Osteoblast (primary cell): ENCODE data around the gene ZNF30. TPM values are rescaled to one million over a fixed set of nuclear protein-coding genes. Genes with fewer than 3 reads are reported as not detected.

ENCODE experiments used
- DNase-seq: peaks from one replicate; pipeline ENCODE4 v3.0.0; 2011; ENCODE audit warnings: low spot score, mixed read lengths; ENCODE audit not compliant: insufficient read length; ENCODE audit errors: missing footprints
- H2AFZ ChIP-seq: 2 replicates; pipeline ENCODE4 v1.6.0; 2011; ENCODE audit warnings: mild to moderate bottlenecking, low read length
- H3K27ac ChIP-seq: 2 replicates; pipeline ENCODE4 v1.5.1; 2011; ENCODE audit warnings: mild to moderate bottlenecking, low read depth, low read length, moderate library complexity
- H3K27me3 ChIP-seq: 2 replicates; pipeline ENCODE4 v1.6.0; 2012; ENCODE audit warnings: mild to moderate bottlenecking, control low read depth, inconsistent platforms, low read length, moderate library complexity; ENCODE audit not compliant: insufficient read depth
- H3K36me3 ChIP-seq: 2 replicates; pipeline ENCODE4 v1.5.1; 2011; ENCODE audit warnings: mild to moderate bottlenecking, low read length, control low read depth, moderate library complexity; ENCODE audit not compliant: insufficient read depth
- H3K4me1 ChIP-seq: 2 replicates; pipeline ENCODE4 v1.5.1; 2011; ENCODE audit warnings: mild to moderate bottlenecking, low read length, control low read depth, moderate library complexity; ENCODE audit not compliant: insufficient read depth
- H3K4me2 ChIP-seq: 2 replicates; pipeline ENCODE4 v1.6.0; 2011; ENCODE audit warnings: mild to moderate bottlenecking, low read length; ENCODE audit not compliant: insufficient read depth
- H3K4me3 ChIP-seq: fragments of 200-600 bp; sonication (generic); 3 replicates; pipeline ENCODE4 v1.5.1; 2012; ENCODE audit warnings: mild to moderate bottlenecking, low read length, inconsistent platforms; ENCODE audit not compliant: insufficient read depth
- H3K79me2 ChIP-seq: 2 replicates; pipeline ENCODE4 v1.6.0; 2012; ENCODE audit warnings: mild to moderate bottlenecking, low read length, control low read depth, inconsistent platforms; ENCODE audit not compliant: insufficient read depth
- H3K9me3 ChIP-seq: 2 replicates; pipeline ENCODE4 v1.5.1; 2011; ENCODE audit warnings: low read depth, low read length, control low read depth
- H4K20me1 ChIP-seq: 2 replicates; pipeline ENCODE4 v1.6.0; 2012; ENCODE audit warnings: mild to moderate bottlenecking, low read length, control low read depth; ENCODE audit not compliant: insufficient read depth
- CTCF ChIP-seq: IDR thresholded peaks from 2 replicates; pipeline ENCODE4 v1.5.1; 2011; ENCODE audit warnings: mild to moderate bottlenecking, low read depth, low read length, moderate library complexity; ENCODE audit errors: extremely low read depth
- total RNA-seq: library from RNA; depleted of rRNA; stranded (reverse); fragments of >200 nt; gene quantifications from 2 replicates; pipeline ENCODE4 v1.2.3, GENCODE V29; 2012

ZNF30 gene
- total RNA-seq, 1 donor = 4.3 TPM

- peaks cover 32% of the 10 kb centered on the region for H3K36me3 ChIP-seq
- H3K79me2 ChIP-seq = peaks cover 15% of the 10 kb centered on the region
- DNase-seq = no peak
- H2AFZ ChIP-seq = no peak overlapping the region
- peaks cover 8% of the 10 kb centered on the region for H3K4me1 ChIP-seq
- H3K4me2 ChIP-seq = no peak overlapping the region
- no peak overlapping the region for H3K27ac ChIP-seq
- peaks cover 30% of the 10 kb centered on the region for H3K9me3 ChIP-seq
- TF ChIP-seq CTCF = no peak
- peaks cover 5% of the 10 kb centered on the region for H4K20me1 ChIP-seq
- H3K27me3 ChIP-seq = no peaks in the 10 kb centered on the region
- H3K4me3 ChIP-seq = no peak overlapping the region
Measured at GRCh38 chr19:34960940-34961679, 34.4 kb downstream of the ZNF30 start.

DNA sequence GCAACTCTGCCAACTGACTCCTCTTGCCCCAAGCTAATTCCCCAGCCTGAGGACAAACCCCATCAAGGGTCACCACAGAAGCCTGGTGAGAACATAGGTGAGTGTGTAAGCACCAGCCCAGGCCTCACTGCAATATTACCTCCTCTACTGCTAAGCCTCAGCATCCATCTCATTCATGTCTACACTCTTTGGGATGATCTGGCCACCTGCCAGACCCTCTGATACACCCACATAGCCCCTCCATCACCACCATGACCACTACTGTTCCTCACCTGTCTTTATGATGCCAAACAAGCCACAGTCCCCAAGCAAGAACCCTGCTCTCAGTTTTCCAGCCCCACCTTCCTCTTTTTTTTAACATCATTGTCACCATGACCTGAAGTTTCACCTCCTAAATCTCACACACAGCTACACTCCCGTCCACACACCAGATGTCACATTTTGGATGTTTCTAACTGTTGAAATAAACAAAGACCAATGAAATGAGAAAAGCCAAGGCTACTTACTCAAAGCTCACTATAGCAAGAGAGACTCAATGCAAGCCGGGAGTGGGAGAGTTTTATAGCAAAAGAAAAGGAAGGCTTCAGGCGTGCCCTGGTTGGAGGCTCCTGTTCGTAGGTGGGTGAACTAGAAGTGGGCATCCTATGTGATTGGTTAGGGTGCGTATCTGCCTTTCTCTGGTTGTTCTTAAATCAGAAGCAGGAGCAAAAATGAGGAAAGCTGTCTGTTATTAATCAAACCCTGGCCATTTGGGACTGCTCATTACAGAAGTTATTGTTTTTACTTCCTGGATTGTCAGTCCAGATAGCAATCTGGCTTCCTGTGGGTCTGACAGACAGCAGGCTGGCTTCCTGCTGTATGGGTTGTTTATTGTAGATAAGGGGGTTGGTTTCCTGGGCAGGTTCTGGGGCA is 35.3 kb downstream of the ZNF30 start:
- no peak overlapping the region for H3K4me3 ChIP-seq

GRCh38 chr19:34962687-34963572 is 36.2 kb downstream of the ZNF30 start:
- DNase-seq = peak; percentile 79
- no peak for TF ChIP-seq CTCF
- peaks cover 8% of the 10 kb centered on the region for H3K4me1 ChIP-seq
- peak overlapping the region; percentile 86 for H3K4me3 ChIP-seq
- peak overlapping the region; percentile 90 for H3K4me2 ChIP-seq
- H3K9me3 ChIP-seq = peaks cover 15% of the 10 kb centered on the region
- no peak overlapping the region for H3K27ac ChIP-seq
- no peaks in the 10 kb centered on the region for H3K27me3 ChIP-seq
- H3K79me2 ChIP-seq = peaks cover 15% of the 10 kb centered on the region
- H4K20me1 ChIP-seq = peaks cover 5% of the 10 kb centered on the region
- H2AFZ ChIP-seq = peak overlapping the region; percentile 88
- peaks cover 19% of the 10 kb centered on the region for H3K36me3 ChIP-seq

More for the DNA sequence above, 35.3 kb downstream of the ZNF30 start:
- Histone ChIP-seq H3K36me3 (peaks cover 28% of the 10 kb centered on the region), H3K79me2 (peaks cover 15% of the 10 kb centered on the region), H3K9me3 (peaks cover 24% of the 10 kb centered on the region), H4K20me1 (peaks cover 5% of the 10 kb centered on the region), H3K4me2 (peak overlapping the region; percentile 90), H3K27ac (no peak overlapping the region), H2AFZ (no peak overlapping the region), H3K4me1 (peaks cover 8% of the 10 kb centered on the region), H3K27me3 (no peaks in the 10 kb centered on the region)
- no peak for TF ChIP-seq CTCF
- DNase-seq = no peak
